Measurements from ENCODE around the gene MGST2.

The MGST2 gene

GRCh38 chr4:139745111-139745639 is 79.6 kb downstream of the MGST2 start:
- no peak for DNase-seq

GRCh38 chr4:139746431-139747171 is 81.0 kb downstream of the MGST2 start:
- no peak for DNase-seq

DNA sequence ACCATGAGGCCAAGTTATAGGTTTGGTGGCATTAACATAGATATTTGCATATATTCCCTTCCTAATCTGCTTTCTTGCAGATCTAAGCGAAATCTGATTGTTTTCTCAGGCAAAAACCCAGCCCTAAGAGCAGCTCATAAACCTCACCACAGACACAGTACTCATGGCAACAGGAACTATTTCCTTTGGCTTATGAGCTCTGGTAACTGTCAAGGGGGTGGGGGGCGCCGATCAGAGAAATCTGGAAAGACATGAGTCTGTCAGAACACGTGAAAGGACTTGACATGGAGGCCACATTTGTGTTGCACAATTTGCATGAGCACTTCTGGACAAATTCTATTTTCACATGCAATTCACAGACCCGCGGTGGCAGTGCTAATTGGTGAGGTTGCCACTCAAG is 83.7 kb downstream of the MGST2 start:
- DNase-seq, result no peak

DNA sequence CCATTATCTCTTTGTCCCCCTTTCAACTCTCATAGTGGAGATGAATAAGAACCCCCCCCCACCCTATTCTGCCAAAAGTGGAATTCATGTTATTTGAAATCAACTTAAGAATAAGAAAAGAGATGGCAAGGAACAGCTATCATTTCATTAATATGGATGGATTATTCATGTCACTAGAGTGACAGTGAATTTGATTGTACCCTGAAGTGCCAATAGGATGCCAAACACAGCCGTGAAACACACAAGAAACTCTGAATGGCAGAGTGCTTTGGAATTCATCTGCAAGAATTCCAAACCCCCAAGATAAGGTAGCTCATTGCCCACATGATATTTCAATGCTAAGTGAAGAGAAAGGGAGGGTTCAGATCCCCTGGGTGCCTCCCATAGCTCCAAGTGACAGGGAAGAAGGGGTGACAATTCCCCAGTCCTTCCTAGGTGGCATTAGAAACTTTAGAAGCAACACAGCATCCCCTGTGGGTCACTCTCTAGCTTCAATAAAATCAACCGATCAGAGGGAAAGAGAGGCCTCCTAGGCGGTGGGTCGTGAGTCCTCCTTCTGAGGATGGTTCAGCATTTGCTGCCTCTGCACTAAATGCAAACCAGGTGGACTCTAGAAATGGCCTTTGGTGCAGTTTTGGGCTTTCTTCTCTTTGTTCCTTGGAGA is 84.3 kb downstream of the MGST2 start:
- no peak for DNase-seq

- DNase-seq, result no peak
Observed at GRCh38 chr4:139753686-139754085, 88.1 kb downstream of the MGST2 start.
